Measurements from ENCODE around the gene FCHSD2. TPM values are rescaled to one million over a fixed set of nuclear protein-coding genes. Genes with fewer than 3 reads are reported as not detected.
"Not testable (repeated sequence)": the region's sequence is repeated elsewhere in the genome, so short reads cannot be mapped to it uniquely, and the experiment has no call there.

The FCHSD2 gene
- total RNA-seq, 2 donors from 2014 or later = 14.0 to 17.6 TPM

GRCh38 chr11:72981971-72982685, 160.0 kb downstream of the FCHSD2 start:
- Histone ChIP-seq H3K4me1 (ENCODE audit: control insufficient read depth, insufficient read depth, low read length) (peaks cover 10% of the 10 kb centered on the region), H3K36me3 (ENCODE audit: control insufficient read depth, insufficient read depth, low read length) (no peaks in the 10 kb centered on the region), H3K9me3 (ENCODE audit: control insufficient read depth, low read length) (no peaks in the 10 kb centered on the region), H3K9ac (ENCODE audit: extremely low read depth, low read length, poor library complexity, severe bottlenecking) (no peak overlapping the region), H3K4me3 (ENCODE audit: low read length) (no peak overlapping the region), H3K27me3 (ENCODE audit: control insufficient read depth, insufficient read depth, low read length, poor library complexity, severe bottlenecking) (no peaks in the 10 kb centered on the region), H3K27ac (ENCODE audit: low read depth, low read length) (no peak overlapping the region)
- Mint-ChIP-seq H3K4me1 (peaks cover 16% of the 10 kb centered on the region), H3K4me3 (no peak overlapping the region), H3K36me3 (ENCODE audit: low read depth) (peaks cover 7% of the 10 kb centered on the region), H3K9me3 (peaks cover 10% of the 10 kb centered on the region), H3K27ac (no peak overlapping the region), H3K27me3 (ENCODE audit: insufficient read depth) (no peaks in the 10 kb centered on the region)
- 65 to 83% methylated on average over 2 to 3 of the region's 3 CpGs for WGBS, 2 experiments (ENCODE audit: insufficient coverage in 1 of 2, insufficient read length in 1 of 2)
- DNase-seq = no peak
- TF ChIP-seq CTCF (conservative IDR thresholded peaks at IDR 0.05) = no peak

GRCh38 chr11:72981080-72981479, 161.0 kb downstream of the FCHSD2 start:
- no peaks in the 10 kb centered on the region for H3K27me3 ChIP-seq (ENCODE audit: control insufficient read depth, insufficient read depth, low read length, poor library complexity, severe bottlenecking)
- H3K36me3 ChIP-seq (ENCODE audit: control insufficient read depth, insufficient read depth, low read length) = no peaks in the 10 kb centered on the region
- no peak overlapping the region for H3K27ac ChIP-seq (ENCODE audit: low read depth, low read length)
- WGBS, 2 experiments (ENCODE audit: insufficient coverage in 1 of 2, insufficient read length in 1 of 2) = 83 to 97% methylated on average over 1 of the region's 1 CpG
- Mint-ChIP-seq H3K4me3 (no peak overlapping the region), H3K9me3 (peaks cover 21% of the 10 kb centered on the region), H3K4me1 (peaks cover 16% of the 10 kb centered on the region), H3K36me3 (ENCODE audit: low read depth) (peaks cover 11% of the 10 kb centered on the region), H3K27ac (no peak overlapping the region), H3K27me3 (ENCODE audit: insufficient read depth) (no peaks in the 10 kb centered on the region)
- no peak for DNase-seq
- H3K4me3 ChIP-seq (ENCODE audit: low read length) = no peak overlapping the region
- H3K9ac ChIP-seq (ENCODE audit: extremely low read depth, low read length, poor library complexity, severe bottlenecking) = no peak overlapping the region
- no peak for TF ChIP-seq CTCF (conservative IDR thresholded peaks at IDR 0.05)
- peaks cover 10% of the 10 kb centered on the region for H3K9me3 ChIP-seq (ENCODE audit: control insufficient read depth, low read length)
- H3K4me1 ChIP-seq (ENCODE audit: control insufficient read depth, insufficient read depth, low read length) = peaks cover 10% of the 10 kb centered on the region

- not testable (repeated sequence) for DNase-seq; H3K4me1 ChIP-seq (ENCODE audit: control insufficient read depth, insufficient read depth, low read length); H3K4me1 Mint-ChIP-seq; H3K27ac ChIP-seq (ENCODE audit: low read depth, low read length); H3K27me3 Mint-ChIP-seq (ENCODE audit: insufficient read depth); H3K4me3 ChIP-seq (ENCODE audit: low read length); H3K9ac ChIP-seq (ENCODE audit: extremely low read depth, low read length, poor library complexity, severe bottlenecking); H3K36me3 ChIP-seq (ENCODE audit: control insufficient read depth, insufficient read depth, low read length); H3K27ac Mint-ChIP-seq; H3K4me3 Mint-ChIP-seq; H3K27me3 ChIP-seq (ENCODE audit: control insufficient read depth, insufficient read depth, low read length, poor library complexity, severe bottlenecking)
- WGBS, 2 experiments (ENCODE audit: insufficient coverage in 1 of 2, insufficient read length in 1 of 2) = 92 to 94% methylated on average over 1 of the region's 2 CpGs
- Mint-ChIP-seq H3K9me3 (peaks cover 32% of the 10 kb centered on the region), H3K36me3 (ENCODE audit: low read depth) (peaks cover 23% of the 10 kb centered on the region)
- H3K9me3 ChIP-seq (ENCODE audit: control insufficient read depth, low read length) = peaks cover 22% of the 10 kb centered on the region
Measured at GRCh38 chr11:72977782-72978181, 164.3 kb downstream of the FCHSD2 start.

- H3K27me3 ChIP-seq (ENCODE audit: control insufficient read depth, insufficient read depth, low read length, poor library complexity, severe bottlenecking); H3K36me3 ChIP-seq (ENCODE audit: control insufficient read depth, insufficient read depth, low read length); H3K4me1 Mint-ChIP-seq; H3K4me1 ChIP-seq (ENCODE audit: control insufficient read depth, insufficient read depth, low read length); H3K4me3 ChIP-seq (ENCODE audit: low read length); H3K27me3 Mint-ChIP-seq (ENCODE audit: insufficient read depth); H3K9ac ChIP-seq (ENCODE audit: extremely low read depth, low read length, poor library complexity, severe bottlenecking); H3K27ac Mint-ChIP-seq; DNase-seq; H3K27ac ChIP-seq (ENCODE audit: low read depth, low read length); H3K4me3 Mint-ChIP-seq: not testable (repeated sequence)
- H3K36me3 Mint-ChIP-seq (ENCODE audit: low read depth) = peaks cover 23% of the 10 kb centered on the region
- peaks cover 22% of the 10 kb centered on the region for H3K9me3 ChIP-seq (ENCODE audit: control insufficient read depth, low read length)
- peaks cover 32% of the 10 kb centered on the region for H3K9me3 Mint-ChIP-seq
- WGBS, 2 experiments (ENCODE audit: insufficient coverage in 1 of 2, insufficient read length in 1 of 2) = 95% methylated on average over 1 of the region's 1 CpG; no CpG with 5 or more reads in 1 of the 2 experiments
Measured at GRCh38 chr11:72976522-72976892, 165.6 kb downstream of the FCHSD2 start.
